A673 (cell line): ENCODE results near the gene HMGCR. TPM values are rescaled to one million over a fixed set of nuclear protein-coding genes. Genes with fewer than 3 reads are reported as not detected.

Experiments
- BruUV-seq: library from RNA; stranded (reverse); fragments of 400-500 nt; replicated peaks from 2 replicates; lab custom pipeline; 2021; lab: Mats Ljungman, UMichigan
- CTCF ChIA-PET: fragments of 300-600 bp; sonication (Branson Sonifier 250); formaldehyde crosslinking; loops from one replicate; lab custom pipeline; 2022; ENCODE audit warnings: antibody characterized with exemption; lab: Charles Lee
- POLR2A ChIA-PET: fragments of 300-600 bp; sonication (Branson Sonifier 250); formaldehyde crosslinking; loops from one replicate; lab custom pipeline; 2022; ENCODE audit warnings: antibody characterized with exemption; ENCODE audit not compliant: low non-redundant PET; lab: Charles Lee
- DNase-seq: peaks from one replicate; pipeline ENCODE4 v3.0.0-alpha.2; 2015; ENCODE audit warnings: low spot score
- H3K27ac ChIP-seq: fragments of 200-600 bp; sonication (generic); 2 replicates; pipeline ENCODE4 v1.5.1; 2016; ENCODE audit warnings: mixed run types, low read depth, mild to moderate bottlenecking, mixed read lengths, antibody characterized with exemption, low read length; ENCODE audit not compliant: poor library complexity, severe bottlenecking
- H3K27me3 ChIP-seq: fragments of 200-600 bp; sonication (generic); replicated peaks from 2 replicates; pipeline ENCODE4 v1.6.1; 2017; ENCODE audit warnings: mixed run types, low read depth, mild to moderate bottlenecking, mixed read lengths, antibody characterized with exemption, low read length; ENCODE audit not compliant: insufficient read depth, poor library complexity
- H3K36me3 ChIP-seq: fragments of 200-600 bp; sonication (generic); 2 replicates; pipeline ENCODE4 v1.6.1; 2016; ENCODE audit warnings: mixed run types, mild to moderate bottlenecking, mixed read lengths, antibody characterized with exemption, low read length; ENCODE audit not compliant: insufficient read depth, poor library complexity, severe bottlenecking
- H3K4me1 ChIP-seq: fragments of 200-600 bp; sonication (generic); 2 replicates; pipeline ENCODE4 v1.6.1; 2017; ENCODE audit warnings: mixed run types, mild to moderate bottlenecking, mixed read lengths, antibody characterized with exemption, low read length; ENCODE audit not compliant: insufficient read depth, poor library complexity, severe bottlenecking
- H3K4me3 ChIP-seq: fragments of 200-600 bp; sonication (generic); 2 replicates; pipeline ENCODE4 v1.5.1; 2016; ENCODE audit warnings: low read depth, mixed run types, mild to moderate bottlenecking, mixed read lengths, low read length; ENCODE audit not compliant: poor library complexity, severe bottlenecking
- H3K9me3 ChIP-seq: fragments of 200-600 bp; sonication (generic); 2 replicates; pipeline ENCODE4 v1.6.1; 2016; ENCODE audit warnings: mixed run types, low read depth, mild to moderate bottlenecking, mixed read lengths, antibody characterized with exemption, low read length; ENCODE audit not compliant: poor library complexity, severe bottlenecking
- CTCF ChIP-seq: fragments of 300-800, 200-600 bp; sonication (generic); conservative IDR thresholded peaks from 2 replicates; pipeline ENCODE4 v1.5.1; 2017; ENCODE audit warnings: low read depth, mild to moderate bottlenecking, antibody characterized with exemption, low read length, moderate library complexity, mixed read lengths
- EZH2 ChIP-seq: fragments of 200-600 bp; sonication (generic); IDR thresholded peaks from 2 replicates; pipeline ENCODE4 v1.6.1; 2017; ENCODE audit warnings: borderline replicate concordance, low read depth, mild to moderate bottlenecking, mixed read lengths, antibody characterized with exemption, low read length; ENCODE audit not compliant: poor library complexity, severe bottlenecking
- intact Hi-C: fragments of 100-400 bp; cut with micrococcal nuclease; formaldehyde crosslinking; loops from one replicate; pipeline ENCODE4 v1.10.0; 2022; ENCODE audit not compliant: unreplicated experiment
- total RNA-seq: library from RNA; stranded (reverse); gene quantifications from 2 replicates; pipeline ENCODE4 v1.2.3, GENCODE V29; 2021

The HMGCR gene
- total RNA-seq, 1 experiment from 2014 or later, result 168 TPM

- no TSS peak for BruUV-seq
- no peak for DNase-seq
- H3K27ac ChIP-seq, result no peak overlapping the region
- TF ChIP-seq EZH2, result no peak
- TF ChIP-seq CTCF, result no peak
- intact Hi-C loops, result loop anchor here (10.0 kb wide), 1 partner anchor 321 kb away; no protein-coding TSS in a partner anchor
- no peaks in the 10 kb centered on the region for H3K4me1 ChIP-seq
- ChIA-PET POLR2A (interaction anchor here (0.6 kb wide), 1 partner anchor 27 kb away, joined by 4 read pairs; the partner anchor contains the start of gene HMGCR), CTCF (no interaction called here)
- H3K4me3 ChIP-seq, result no peak overlapping the region
- no peaks in the 10 kb centered on the region for H3K27me3 ChIP-seq
- no peaks in the 10 kb centered on the region for H3K9me3 ChIP-seq
- H3K36me3 ChIP-seq, result peaks cover 41% of the 10 kb centered on the region
Observed at GRCh38 chr5:75363726-75364495, 26.9 kb downstream of the HMGCR start.

GRCh38 chr5:75364571-75365280 lies 27.7 kb downstream of the HMGCR start:
- Histone ChIP-seq H3K4me3 (no peak overlapping the region), H3K27me3 (no peaks in the 10 kb centered on the region), H3K36me3 (peaks cover 33% of the 10 kb centered on the region), H3K9me3 (no peaks in the 10 kb centered on the region), H3K27ac (no peak overlapping the region), H3K4me1 (no peaks in the 10 kb centered on the region)
- no TSS peak for BruUV-seq
- TF ChIP-seq CTCF (no peak), EZH2 (no peak)
- ChIA-PET POLR2A (no interaction called here), CTCF (no interaction called here)
- intact Hi-C loops, result loop anchor here (10.0 kb wide), 1 partner anchor 320 kb away; no protein-coding TSS in a partner anchor
- no peak for DNase-seq

GRCh38 chr5:75365740-75366139 lies 28.7 kb downstream of the HMGCR start:
- intact Hi-C loops, result loop anchor here (10.0 kb wide), 1 partner anchor 319 kb away; no protein-coding TSS in a partner anchor
- no peak for DNase-seq
- H3K27me3 ChIP-seq, result no peaks in the 10 kb centered on the region

More at GRCh38 chr5:75365740-75366139, 28.7 kb downstream of the HMGCR start:
- TF ChIP-seq CTCF (no peak), EZH2 (no peak)
- Histone ChIP-seq H3K27ac (no peak overlapping the region), H3K9me3 (no peaks in the 10 kb centered on the region), H3K4me3 (no peak overlapping the region), H3K4me1 (no peaks in the 10 kb centered on the region), H3K36me3 (peaks cover 23% of the 10 kb centered on the region)
- BruUV-seq, result no TSS peak
- ChIA-PET POLR2A (no interaction called here), CTCF (no interaction called here)
